CD4-positive, alpha-beta T cell treated with Interleukin-17A for 1 hour (primary cell): ENCODE measurements around the gene TSPAN5.
"Not testable (repeated sequence)": the region's sequence is repeated elsewhere in the genome, so short reads cannot be mapped to it uniquely, and the experiment has no call there.

Experiments
- DNase-seq: peaks from one replicate; pipeline ENCODE4 v3.0.0-alpha.2; 2020

Gene TSPAN5

DNA sequence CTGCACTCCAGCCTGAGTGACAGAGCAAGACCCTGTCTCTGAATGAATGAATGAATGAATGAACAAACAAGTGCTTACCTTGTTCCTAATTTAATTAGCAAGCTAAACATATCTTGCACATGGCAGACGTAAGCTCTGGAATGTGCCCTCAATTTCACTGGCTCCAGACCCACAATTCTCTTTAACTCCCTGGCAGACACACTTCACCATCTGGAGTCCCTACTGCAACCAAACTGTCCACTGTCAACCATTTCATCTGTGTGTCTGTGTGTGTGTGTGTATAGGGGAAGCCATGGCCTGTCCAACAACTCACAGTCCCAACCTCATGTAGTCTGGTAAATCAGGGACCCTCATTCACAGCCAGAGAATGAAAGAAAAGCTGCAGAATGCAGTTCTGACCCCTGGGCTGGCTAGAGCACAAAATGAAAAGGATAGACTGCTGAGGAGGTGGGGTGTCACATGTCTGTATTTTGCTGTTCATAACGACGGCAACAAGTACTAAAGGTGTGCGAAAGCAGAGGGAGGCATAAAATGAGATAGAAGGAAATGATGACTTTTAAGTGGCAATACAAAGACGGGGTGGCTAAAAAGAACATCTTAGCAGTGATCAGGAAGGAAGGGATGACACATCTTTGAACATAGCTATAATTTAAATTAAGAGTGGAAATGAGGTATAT, 114.1 kb downstream of the TSPAN5 start:
- no peak for DNase-seq

DNA sequence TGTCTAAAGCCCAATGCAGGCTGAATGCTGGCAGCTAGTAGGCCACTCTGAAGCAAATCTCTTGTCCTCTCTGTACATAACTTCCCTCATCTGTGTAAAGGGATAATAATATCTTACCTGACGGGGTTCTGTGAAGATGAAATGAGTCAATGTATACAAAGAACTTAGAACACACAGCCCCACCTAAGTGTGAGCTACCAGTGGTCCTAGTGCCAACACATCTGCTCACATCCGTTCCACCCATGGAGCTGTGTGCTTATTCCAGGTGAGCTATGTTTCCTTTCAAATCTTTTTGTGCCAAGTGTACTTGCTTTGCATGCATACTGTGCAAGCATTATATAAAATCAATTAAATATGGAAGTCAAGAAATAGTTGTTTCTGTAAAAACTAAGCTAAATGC, 116.4 kb downstream of the TSPAN5 start:
- no peak for DNase-seq

- no peak for DNase-seq
Observed at GRCh38 chr4:98540803-98541202, 117.6 kb downstream of the TSPAN5 start.

DNA sequence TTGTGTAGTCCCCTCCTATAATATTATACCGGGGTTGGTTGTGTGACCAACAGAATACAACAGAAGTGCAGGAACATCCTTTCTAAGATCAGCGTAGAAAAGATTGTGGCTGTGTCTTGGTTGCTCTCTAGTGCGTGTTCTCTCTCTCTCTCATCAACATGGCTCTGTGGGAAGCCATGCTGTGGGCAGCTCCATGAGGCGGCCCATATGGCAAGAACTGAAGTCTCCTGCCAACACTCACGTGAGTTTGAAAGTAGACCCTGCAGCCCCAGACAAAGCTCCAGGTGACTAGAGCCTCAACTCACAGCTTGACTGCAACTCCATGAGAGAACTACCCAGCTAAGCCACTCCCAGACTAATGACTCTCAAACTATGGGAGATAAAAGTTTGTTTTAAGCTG, 118.7 kb downstream of the TSPAN5 start:
- no peak for DNase-seq

- no peak for DNase-seq
Observed at GRCh38 chr4:98539299-98539698, 119.1 kb downstream of the TSPAN5 start.

DNA sequence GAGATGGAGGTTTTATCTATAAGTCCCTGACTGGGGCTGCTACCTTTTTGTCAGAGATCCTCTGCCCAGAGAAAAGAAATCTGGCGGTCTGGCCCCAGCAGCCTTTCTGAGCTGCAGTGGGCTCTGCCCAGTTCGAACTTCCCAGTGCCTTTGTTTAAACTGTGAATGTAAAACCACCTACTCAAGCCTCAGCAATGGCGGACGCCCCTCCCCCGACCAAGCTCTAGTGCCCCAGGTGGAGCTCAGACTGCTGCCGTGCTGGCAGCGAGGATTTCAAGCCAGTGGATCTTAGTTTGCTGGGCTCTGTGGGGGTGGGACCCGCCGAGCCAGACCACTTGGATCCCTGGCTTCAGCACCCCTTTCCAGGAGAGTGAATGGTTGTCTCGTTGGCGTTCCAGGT, 121.8 kb downstream of the TSPAN5 start:
- no peak for DNase-seq

DNA sequence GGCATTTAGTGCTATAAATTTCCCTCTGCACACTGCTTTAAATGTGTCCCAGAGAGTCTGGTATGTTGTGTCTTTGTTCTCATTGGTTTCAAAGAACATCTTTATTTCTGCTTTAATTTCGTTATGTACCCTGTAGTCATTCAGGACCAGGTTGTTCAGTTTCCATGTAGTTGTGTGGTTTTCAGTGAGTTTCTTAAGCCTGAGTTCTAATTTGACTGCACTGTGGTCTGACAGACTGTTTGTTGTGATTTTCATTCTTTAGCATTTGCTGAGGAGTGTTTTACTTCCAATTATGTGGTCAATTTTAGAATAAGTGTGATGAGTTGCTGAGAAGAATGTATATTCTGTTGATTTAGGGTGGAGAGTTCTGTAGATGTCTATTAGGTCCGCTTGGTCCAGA, 124.3 kb downstream of the TSPAN5 start:
- DNase-seq = not testable (repeated sequence)

- no peak for DNase-seq
Observed at GRCh38 chr4:98530572-98530971, 127.8 kb downstream of the TSPAN5 start.

DNA sequence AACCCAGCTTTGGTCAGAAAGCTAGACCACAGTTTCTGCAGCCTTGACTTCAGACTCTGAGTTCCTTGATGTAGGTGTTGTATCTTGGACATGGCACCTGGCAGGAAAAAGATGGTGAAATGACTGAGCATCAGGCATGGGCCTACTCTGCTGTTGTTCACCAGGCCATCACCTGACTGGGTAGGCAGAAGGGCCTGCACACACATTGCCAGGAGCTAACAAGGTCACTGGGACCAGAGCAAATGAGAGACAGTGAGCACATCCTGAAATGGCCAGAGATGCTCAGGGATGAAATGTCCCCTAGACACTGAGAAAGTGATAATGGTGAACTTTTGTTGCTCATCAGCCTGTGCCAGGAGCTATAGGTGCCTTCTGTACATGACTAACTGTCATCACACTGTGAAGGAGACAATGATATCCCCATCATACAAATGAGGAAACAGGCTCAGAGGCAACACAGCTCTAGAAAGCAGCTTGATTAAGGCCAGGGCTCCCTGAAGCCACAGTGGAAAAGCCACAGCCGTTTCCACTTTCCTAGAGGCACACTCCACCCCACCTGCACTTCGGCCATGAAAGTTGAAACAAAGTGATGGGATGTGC, 128.3 kb downstream of the TSPAN5 start:
- DNase-seq = no peak

DNA sequence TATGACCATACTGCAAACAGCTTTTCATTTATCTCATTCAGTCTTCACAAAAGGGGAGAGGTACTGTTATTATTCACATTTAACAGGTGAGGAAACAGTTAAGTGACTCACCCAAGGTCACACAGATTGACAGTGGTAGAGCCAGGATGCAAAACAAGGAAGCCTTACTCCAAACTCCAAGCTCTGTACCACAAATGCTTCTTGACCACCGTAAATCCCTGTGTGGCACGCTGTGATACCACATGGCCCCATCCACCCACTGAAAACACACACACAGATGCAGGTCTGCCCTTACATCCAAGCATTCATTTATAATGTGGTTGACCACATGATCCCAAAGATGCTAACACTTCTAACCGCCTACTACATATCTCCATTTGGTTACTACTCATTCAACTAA, 129.5 kb downstream of the TSPAN5 start:
- no peak for DNase-seq

GRCh38 chr4:98527534-98528269, 130.7 kb downstream of the TSPAN5 start:
- DNase-seq = no peak

DNA sequence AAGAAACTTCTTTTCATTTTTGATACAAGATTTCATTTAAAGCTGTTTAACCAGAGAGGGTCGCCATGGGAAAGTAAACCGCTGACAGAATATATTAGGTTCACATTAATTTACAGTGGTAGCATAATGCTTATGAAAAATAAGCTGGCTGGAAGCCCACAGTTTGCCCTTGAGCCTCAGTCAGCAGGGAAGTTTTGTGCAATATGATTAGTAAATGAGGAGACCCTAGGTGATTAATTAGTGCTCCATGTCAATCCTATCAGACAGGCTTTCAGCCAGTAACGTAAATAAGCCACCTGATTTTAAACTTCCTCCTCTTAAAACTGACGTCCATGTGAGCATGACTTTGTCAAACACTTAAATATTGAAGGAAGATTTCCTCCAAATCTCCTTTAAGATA, 134.2 kb downstream of the TSPAN5 start:
- DNase-seq = no peak

- DNase-seq = no peak
Observed at GRCh38 chr4:98522636-98523395, 135.6 kb downstream of the TSPAN5 start.

GRCh38 chr4:98522062-98522461, 136.3 kb downstream of the TSPAN5 start:
- DNase-seq = no peak

DNA sequence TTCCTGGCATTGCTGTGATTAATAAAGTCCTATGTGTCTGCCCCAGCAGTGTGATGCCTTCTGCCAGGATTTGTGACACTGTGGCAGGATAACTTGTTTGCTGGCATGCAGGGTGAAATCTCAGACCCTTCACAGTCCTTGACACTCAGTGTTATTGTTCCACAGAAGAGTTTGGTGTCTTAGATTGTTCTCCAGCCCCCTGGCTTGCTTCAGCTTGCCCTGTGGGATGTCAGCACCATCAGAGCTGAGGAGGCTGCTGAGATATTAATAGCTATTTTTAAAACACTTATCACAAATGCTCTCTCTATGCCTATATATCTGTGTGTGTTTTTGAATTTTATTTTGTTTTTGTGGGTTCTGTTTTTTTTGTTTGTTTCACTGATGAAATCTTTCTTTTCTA, 136.9 kb downstream of the TSPAN5 start:
- no peak for DNase-seq

GRCh38 chr4:98519268-98519977, 139.0 kb downstream of the TSPAN5 start:
- DNase-seq = no peak

- no peak for DNase-seq
Observed at GRCh38 chr4:98518559-98519267, 139.7 kb downstream of the TSPAN5 start.

GRCh38 chr4:98517218-98518021, 141.0 kb downstream of the TSPAN5 start:
- no peak for DNase-seq

- DNase-seq = no peak
Observed at GRCh38 chr4:98516441-98517217, 141.8 kb downstream of the TSPAN5 start.

GRCh38 chr4:98516042-98516440, 142.4 kb downstream of the TSPAN5 start:
- no peak for DNase-seq

DNA sequence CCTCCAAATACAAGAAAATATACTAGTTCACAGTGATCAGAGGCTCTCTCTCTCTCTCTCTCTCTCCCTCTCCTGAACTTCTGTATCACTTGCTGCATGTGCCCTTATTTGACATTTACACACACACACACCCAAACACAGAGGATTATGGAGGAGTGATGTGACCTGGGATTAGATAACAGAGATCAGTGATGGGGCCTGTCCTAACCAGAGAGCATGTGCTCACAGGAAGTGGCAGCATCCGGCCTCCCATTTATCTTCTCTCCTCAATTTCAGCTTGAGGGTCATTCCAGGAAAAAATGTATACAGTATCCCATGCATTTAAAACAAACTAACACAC, 143.0 kb downstream of the TSPAN5 start:
- DNase-seq = no peak
